Measurements from ENCODE around the gene SHC1.

DNA sequence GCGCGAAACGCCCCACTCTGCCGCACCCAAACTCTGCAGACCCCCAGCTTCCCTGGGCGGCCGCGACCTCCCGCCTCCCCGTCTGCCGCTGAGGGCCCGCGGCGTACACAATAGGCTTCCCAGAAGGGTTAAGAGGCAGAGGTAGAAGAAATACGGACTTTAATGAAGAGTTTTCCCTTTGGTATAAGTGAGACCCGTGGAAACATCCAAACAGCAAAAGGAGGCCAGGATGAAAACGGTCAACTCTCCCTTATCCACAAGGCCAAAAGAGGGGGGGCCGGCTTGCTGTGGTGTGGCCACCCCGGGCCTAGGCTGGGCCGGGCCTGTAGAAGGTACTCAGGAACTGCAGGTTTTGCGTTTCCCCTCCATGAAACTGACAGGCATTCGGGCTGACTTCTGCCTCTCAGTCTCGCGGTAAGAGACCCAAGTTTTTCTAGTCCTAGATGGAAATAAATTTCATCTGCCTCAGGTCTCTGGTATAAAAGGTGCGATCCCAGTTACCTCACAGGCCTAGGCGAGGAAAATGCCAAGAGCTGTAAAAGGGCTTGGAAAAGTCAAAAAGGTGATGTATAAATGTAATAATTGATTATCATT, 8.3 kb downstream of the SHC1 start:
- TF ChIP-seq POLR2A (IDR thresholded peaks at IDR 0.05; ENCODE audit: low read depth, low read length) (no peak), POLR2AphosphoS5 (IDR thresholded peaks at IDR 0.05; ENCODE audit: low read depth, low read length) (no peak), TAF1 (IDR thresholded peaks at IDR 0.05; ENCODE audit: borderline replicate concordance, low read depth, low read length) (no peak)
